Measurements from ENCODE around the gene TFCP2.

TFCP2 gene

GRCh38 chr12:51209259-51209658, 36.3 kb upstream of the TFCP2 start:
- Histone ChIP-seq H3K27ac (ENCODE audit: low read depth, low read length) (no peak overlapping the region), H3K4me3 (ENCODE audit: low read length) (no peak overlapping the region)
- WGBS = 95% methylated on average over 2 of the region's 2 CpGs

GRCh38 chr12:51208016-51208660, 35.2 kb upstream of the TFCP2 start:
- Histone ChIP-seq H3K27ac (ENCODE audit: low read depth, low read length) (no peak overlapping the region), H3K27me3 (ENCODE audit: insufficient read depth, low read length) (no peaks in the 10 kb centered on the region), H3K4me3 (ENCODE audit: low read length) (no peak overlapping the region), H3K9me3 (ENCODE audit: insufficient read depth, low read depth, low read length) (no peaks in the 10 kb centered on the region), H3K9ac (ENCODE audit: low read depth, low read length) (no peak overlapping the region), H3K4me1 (ENCODE audit: insufficient read depth, low read length) (no peaks in the 10 kb centered on the region), H3K36me3 (ENCODE audit: insufficient read depth, low read length) (no peaks in the 10 kb centered on the region)
- WGBS = 92% methylated on average over 6 of the region's 7 CpGs

More at GRCh38 chr12:51209259-51209658, 36.3 kb upstream of the TFCP2 start:
- H3K36me3 ChIP-seq (ENCODE audit: insufficient read depth, low read length) = no peaks in the 10 kb centered on the region
- no peaks in the 10 kb centered on the region for H3K27me3 ChIP-seq (ENCODE audit: insufficient read depth, low read length)
- H3K9ac ChIP-seq (ENCODE audit: low read depth, low read length) = no peak overlapping the region
- H3K4me1 ChIP-seq (ENCODE audit: insufficient read depth, low read length) = no peaks in the 10 kb centered on the region
- H3K9me3 ChIP-seq (ENCODE audit: insufficient read depth, low read depth, low read length) = no peaks in the 10 kb centered on the region

GRCh38 chr12:51205350-51205749, 32.4 kb upstream of the TFCP2 start:
- 95% methylated on average over 6 of the region's 6 CpGs for WGBS
- H3K36me3 ChIP-seq (ENCODE audit: insufficient read depth, low read length) = no peaks in the 10 kb centered on the region
- no peak overlapping the region for H3K27ac ChIP-seq (ENCODE audit: low read depth, low read length)
- H3K27me3 ChIP-seq (ENCODE audit: insufficient read depth, low read length) = no peaks in the 10 kb centered on the region
- H3K4me1 ChIP-seq (ENCODE audit: insufficient read depth, low read length) = no peaks in the 10 kb centered on the region
- H3K9ac ChIP-seq (ENCODE audit: low read depth, low read length) = no peak overlapping the region
- H3K9me3 ChIP-seq (ENCODE audit: insufficient read depth, low read depth, low read length) = no peaks in the 10 kb centered on the region
- no peak overlapping the region for H3K4me3 ChIP-seq (ENCODE audit: low read length)

GRCh38 chr12:51202718-51203117, 29.8 kb upstream of the TFCP2 start:
- H3K4me3 ChIP-seq (ENCODE audit: low read length) = no peak overlapping the region
- H3K36me3 ChIP-seq (ENCODE audit: insufficient read depth, low read length) = no peaks in the 10 kb centered on the region
- no peaks in the 10 kb centered on the region for H3K9me3 ChIP-seq (ENCODE audit: insufficient read depth, low read depth, low read length)
- no peak overlapping the region for H3K9ac ChIP-seq (ENCODE audit: low read depth, low read length)
- no peaks in the 10 kb centered on the region for H3K27me3 ChIP-seq (ENCODE audit: insufficient read depth, low read length)
- H3K27ac ChIP-seq (ENCODE audit: low read depth, low read length) = no peak overlapping the region
- no peaks in the 10 kb centered on the region for H3K4me1 ChIP-seq (ENCODE audit: insufficient read depth, low read length)
- 96% methylated on average over 5 of the region's 5 CpGs for WGBS

GRCh38 chr12:51200806-51201205, 27.9 kb upstream of the TFCP2 start:
- Histone ChIP-seq H3K9me3 (ENCODE audit: insufficient read depth, low read depth, low read length) (no peaks in the 10 kb centered on the region), H3K9ac (ENCODE audit: low read depth, low read length) (no peak overlapping the region), H3K27me3 (ENCODE audit: insufficient read depth, low read length) (no peaks in the 10 kb centered on the region), H3K4me1 (ENCODE audit: insufficient read depth, low read length) (no peaks in the 10 kb centered on the region), H3K36me3 (ENCODE audit: insufficient read depth, low read length) (no peaks in the 10 kb centered on the region), H3K4me3 (ENCODE audit: low read length) (no peak overlapping the region), H3K27ac (ENCODE audit: low read depth, low read length) (no peak overlapping the region)
- 94% methylated on average over 9 of the region's 9 CpGs for WGBS

- Histone ChIP-seq H3K27ac (ENCODE audit: low read depth, low read length) (no peak overlapping the region), H3K36me3 (ENCODE audit: insufficient read depth, low read length) (no peaks in the 10 kb centered on the region), H3K4me3 (ENCODE audit: low read length) (no peak overlapping the region), H3K9me3 (ENCODE audit: insufficient read depth, low read depth, low read length) (no peaks in the 10 kb centered on the region), H3K9ac (ENCODE audit: low read depth, low read length) (no peak overlapping the region), H3K27me3 (ENCODE audit: insufficient read depth, low read length) (no peaks in the 10 kb centered on the region), H3K4me1 (ENCODE audit: insufficient read depth, low read length) (no peaks in the 10 kb centered on the region)
- WGBS = 97% methylated on average over 7 of the region's 7 CpGs
Observed at GRCh38 chr12:51200156-51200555, 27.2 kb upstream of the TFCP2 start.

GRCh38 chr12:51199366-51199945, 26.5 kb upstream of the TFCP2 start:
- H3K4me3 ChIP-seq (ENCODE audit: low read length) = no peak overlapping the region
- no peak overlapping the region for H3K9ac ChIP-seq (ENCODE audit: low read depth, low read length)

GRCh38 chr12:51198568-51199365, 25.8 kb upstream of the TFCP2 start:
- no peak overlapping the region for H3K9ac ChIP-seq (ENCODE audit: low read depth, low read length)
- H3K4me1 ChIP-seq (ENCODE audit: insufficient read depth, low read length) = no peaks in the 10 kb centered on the region
- no peaks in the 10 kb centered on the region for H3K9me3 ChIP-seq (ENCODE audit: insufficient read depth, low read depth, low read length)
- H3K27ac ChIP-seq (ENCODE audit: low read depth, low read length) = no peak overlapping the region
- H3K4me3 ChIP-seq (ENCODE audit: low read length) = no peak overlapping the region
- no peaks in the 10 kb centered on the region for H3K36me3 ChIP-seq (ENCODE audit: insufficient read depth, low read length)
- H3K27me3 ChIP-seq (ENCODE audit: insufficient read depth, low read length) = no peaks in the 10 kb centered on the region
- WGBS = 93% methylated on average over 16 of the region's 16 CpGs

More at GRCh38 chr12:51199366-51199945, 26.5 kb upstream of the TFCP2 start:
- H3K9me3 ChIP-seq (ENCODE audit: insufficient read depth, low read depth, low read length) = no peaks in the 10 kb centered on the region
- no peaks in the 10 kb centered on the region for H3K27me3 ChIP-seq (ENCODE audit: insufficient read depth, low read length)
- H3K36me3 ChIP-seq (ENCODE audit: insufficient read depth, low read length) = no peaks in the 10 kb centered on the region
- H3K27ac ChIP-seq (ENCODE audit: low read depth, low read length) = no peak overlapping the region
- 92% methylated on average over 10 of the region's 10 CpGs for WGBS
- no peaks in the 10 kb centered on the region for H3K4me1 ChIP-seq (ENCODE audit: insufficient read depth, low read length)

GRCh38 chr12:51197736-51198567, 25.0 kb upstream of the TFCP2 start:
- Histone ChIP-seq H3K36me3 (ENCODE audit: insufficient read depth, low read length) (no peaks in the 10 kb centered on the region), H3K4me1 (ENCODE audit: insufficient read depth, low read length) (no peaks in the 10 kb centered on the region), H3K27ac (ENCODE audit: low read depth, low read length) (no peak overlapping the region), H3K4me3 (ENCODE audit: low read length) (no peak overlapping the region), H3K27me3 (ENCODE audit: insufficient read depth, low read length) (no peaks in the 10 kb centered on the region), H3K9me3 (ENCODE audit: insufficient read depth, low read depth, low read length) (no peaks in the 10 kb centered on the region), H3K9ac (ENCODE audit: low read depth, low read length) (no peak overlapping the region)
- WGBS = 95% methylated on average over 38 of the region's 38 CpGs

- H3K27ac ChIP-seq (ENCODE audit: low read depth, low read length) = no peak overlapping the region
- H3K9ac ChIP-seq (ENCODE audit: low read depth, low read length) = no peak overlapping the region
- 95% methylated on average over 9 of the region's 9 CpGs for WGBS
- H3K9me3 ChIP-seq (ENCODE audit: insufficient read depth, low read depth, low read length) = no peaks in the 10 kb centered on the region
- no peak overlapping the region for H3K4me3 ChIP-seq (ENCODE audit: low read length)
- H3K27me3 ChIP-seq (ENCODE audit: insufficient read depth, low read length) = no peaks in the 10 kb centered on the region
- H3K36me3 ChIP-seq (ENCODE audit: insufficient read depth, low read length) = no peaks in the 10 kb centered on the region
- no peaks in the 10 kb centered on the region for H3K4me1 ChIP-seq (ENCODE audit: insufficient read depth, low read length)
Observed at GRCh38 chr12:51196547-51196946, 23.6 kb upstream of the TFCP2 start.

- no peaks in the 10 kb centered on the region for H3K4me1 ChIP-seq (ENCODE audit: insufficient read depth, low read length)
- no peak overlapping the region for H3K4me3 ChIP-seq (ENCODE audit: low read length)
- 89% methylated on average over 7 of the region's 7 CpGs for WGBS
- no peak overlapping the region for H3K9ac ChIP-seq (ENCODE audit: low read depth, low read length)
- H3K9me3 ChIP-seq (ENCODE audit: insufficient read depth, low read depth, low read length) = no peaks in the 10 kb centered on the region
- no peak overlapping the region for H3K27ac ChIP-seq (ENCODE audit: low read depth, low read length)
- H3K27me3 ChIP-seq (ENCODE audit: insufficient read depth, low read length) = no peaks in the 10 kb centered on the region
- H3K36me3 ChIP-seq (ENCODE audit: insufficient read depth, low read length) = no peaks in the 10 kb centered on the region
Observed at GRCh38 chr12:51195841-51196240, 22.9 kb upstream of the TFCP2 start.
